Measurements from ENCODE around the gene UBXN6. TPM values are rescaled to one million over a fixed set of nuclear protein-coding genes. Genes with fewer than 3 reads are reported as not detected.

UBXN6 gene
- total RNA-seq, 1 donor from 2014 or later = 47.9 TPM

DNA sequence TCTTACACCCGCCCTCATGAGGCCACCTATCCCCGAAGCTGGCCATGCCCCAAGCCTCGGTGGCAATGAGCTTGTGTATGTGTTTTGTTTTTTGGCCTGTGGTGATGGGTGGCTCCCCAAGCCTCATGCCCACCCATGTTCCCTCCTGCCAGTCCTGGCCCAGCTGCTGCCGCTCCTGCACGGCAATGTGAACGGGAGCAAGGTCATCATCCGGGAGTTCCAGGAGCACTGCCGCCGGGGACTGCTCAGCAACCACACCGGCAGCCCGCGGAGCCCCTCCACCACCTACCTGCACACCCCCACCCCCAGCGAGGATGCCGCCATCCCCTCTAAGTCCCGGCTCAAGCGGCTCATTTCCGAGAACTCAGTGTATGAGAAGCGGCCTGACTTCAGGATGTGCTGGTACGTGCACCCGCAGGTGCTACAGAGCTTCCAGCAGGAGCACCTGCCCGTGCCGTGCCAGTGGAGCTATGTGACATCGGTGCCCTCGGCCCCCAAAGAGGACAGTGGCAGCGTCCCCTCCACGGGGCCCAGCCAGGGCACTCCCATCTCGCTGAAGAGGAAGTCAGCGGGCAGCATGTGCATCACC, 24.6 kb downstream of the UBXN6 start:
- H3K9me3 Mint-ChIP-seq (ENCODE audit: unreplicated experiment) = peaks cover 6% of the 10 kb centered on the region
- H3K4me3 Mint-ChIP-seq (ENCODE audit: unreplicated experiment) = no peak overlapping the region
- no peaks in the 10 kb centered on the region for H3K36me3 Mint-ChIP-seq (ENCODE audit: unreplicated experiment)
- no peak for DNase-seq
- H3K4me1 Mint-ChIP-seq (ENCODE audit: low read depth, unreplicated experiment) = peaks cover 8% of the 10 kb centered on the region
- H3K27me3 Mint-ChIP-seq (ENCODE audit: unreplicated experiment) = peaks cover 6% of the 10 kb centered on the region
- no peak overlapping the region for H3K27ac Mint-ChIP-seq (ENCODE audit: unreplicated experiment)
- TF ChIP-seq, protein P1, sequence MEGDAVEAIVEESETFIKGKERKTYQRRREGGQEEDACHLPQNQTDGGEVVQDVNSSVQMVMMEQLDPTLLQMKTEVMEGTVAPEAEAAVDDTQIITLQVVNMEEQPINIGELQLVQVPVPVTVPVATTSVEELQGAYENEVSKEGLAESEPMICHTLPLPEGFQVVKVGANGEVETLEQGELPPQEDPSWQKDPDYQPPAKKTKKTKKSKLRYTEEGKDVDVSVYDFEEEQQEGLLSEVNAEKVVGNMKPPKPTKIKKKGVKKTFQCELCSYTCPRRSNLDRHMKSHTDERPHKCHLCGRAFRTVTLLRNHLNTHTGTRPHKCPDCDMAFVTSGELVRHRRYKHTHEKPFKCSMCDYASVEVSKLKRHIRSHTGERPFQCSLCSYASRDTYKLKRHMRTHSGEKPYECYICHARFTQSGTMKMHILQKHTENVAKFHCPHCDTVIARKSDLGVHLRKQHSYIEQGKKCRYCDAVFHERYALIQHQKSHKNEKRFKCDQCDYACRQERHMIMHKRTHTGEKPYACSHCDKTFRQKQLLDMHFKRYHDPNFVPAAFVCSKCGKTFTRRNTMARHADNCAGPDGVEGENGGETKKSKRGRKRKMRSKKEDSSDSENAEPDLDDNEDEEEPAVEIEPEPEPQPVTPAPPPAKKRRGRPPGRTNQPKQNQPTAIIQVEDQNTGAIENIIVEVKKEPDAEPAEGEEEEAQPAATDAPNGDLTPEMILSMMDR (IDR thresholded peaks at IDR 0.05; ENCODE audit: partially characterized antibody, unreplicated experiment) = no peak

DNA sequence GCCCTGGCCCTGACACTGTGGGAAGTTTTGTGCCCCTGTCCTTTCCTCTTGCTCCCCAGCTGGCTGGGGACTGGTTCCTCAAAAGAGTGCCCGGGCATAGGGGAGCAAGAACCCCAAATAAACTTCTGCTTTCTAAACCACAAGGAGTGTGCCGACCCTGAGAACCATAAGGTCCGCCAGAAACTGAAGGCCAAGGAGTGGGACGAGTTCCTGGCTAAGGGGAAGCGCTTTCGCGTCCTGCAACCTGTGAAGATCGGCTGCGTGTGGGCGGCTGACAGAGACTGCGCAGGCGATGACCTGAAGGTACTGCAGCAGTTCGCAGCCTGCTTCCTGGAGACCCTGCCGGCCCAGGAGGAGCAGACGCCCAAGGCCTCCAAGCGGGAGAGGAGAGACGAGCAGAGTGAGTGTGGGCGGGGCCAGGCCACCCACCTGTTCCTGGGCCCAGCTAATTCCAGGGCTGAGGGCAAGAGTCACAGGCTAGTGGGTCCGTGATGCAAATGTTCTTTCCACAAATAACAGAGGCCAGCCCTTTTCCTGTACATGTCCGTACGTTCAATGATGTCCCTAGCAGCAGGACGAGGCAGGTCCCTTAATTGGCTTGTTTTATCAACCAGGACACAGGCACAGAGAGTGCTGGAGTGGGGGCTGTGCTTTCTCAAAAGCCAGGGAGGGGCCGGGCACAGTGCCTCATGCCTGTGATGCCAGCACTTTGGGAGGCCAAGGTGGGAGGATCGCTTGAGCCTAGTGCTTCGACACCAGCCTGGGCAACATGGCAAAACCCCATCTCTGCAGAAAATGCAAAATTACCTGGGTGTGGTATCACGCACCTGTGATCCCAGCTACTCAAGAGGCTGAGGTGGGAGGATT, 25.6 kb downstream of the UBXN6 start:
- TF ChIP-seq, protein P1 (IDR thresholded peaks at IDR 0.05; ENCODE audit: partially characterized antibody, unreplicated experiment) = no peak
- Mint-ChIP-seq H3K27me3 (ENCODE audit: unreplicated experiment) (peaks cover 6% of the 10 kb centered on the region), H3K4me3 (ENCODE audit: unreplicated experiment) (no peak overlapping the region), H3K4me1 (ENCODE audit: low read depth, unreplicated experiment) (peaks cover 8% of the 10 kb centered on the region), H3K27ac (ENCODE audit: unreplicated experiment) (no peak overlapping the region), H3K36me3 (ENCODE audit: unreplicated experiment) (no peaks in the 10 kb centered on the region), H3K9me3 (ENCODE audit: unreplicated experiment) (peaks cover 6% of the 10 kb centered on the region)
- no peak for DNase-seq

DNA sequence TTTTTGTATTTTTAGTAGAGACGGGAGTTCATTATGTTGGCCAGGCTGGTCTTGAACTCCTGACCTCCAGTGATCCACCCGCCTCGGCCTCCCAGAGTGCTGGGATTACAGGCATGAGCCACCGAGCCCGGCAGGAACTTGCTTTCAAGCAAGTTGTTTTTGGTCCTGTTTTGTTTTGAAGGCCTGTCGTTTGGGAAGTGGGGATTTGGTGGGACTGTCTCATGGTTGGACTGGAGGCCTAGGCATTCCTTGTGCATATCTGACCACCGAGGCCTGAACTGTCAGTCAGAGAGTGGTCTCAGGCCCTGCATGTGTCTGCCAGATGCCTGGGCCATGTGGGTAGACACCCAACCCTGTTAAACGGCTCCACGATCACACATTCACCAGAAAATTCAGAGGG, 26.3 kb downstream of the UBXN6 start:
- no peak for DNase-seq
- Mint-ChIP-seq H3K4me1 (ENCODE audit: low read depth, unreplicated experiment) (peaks cover 8% of the 10 kb centered on the region), H3K27me3 (ENCODE audit: unreplicated experiment) (peaks cover 6% of the 10 kb centered on the region), H3K27ac (ENCODE audit: unreplicated experiment) (no peak overlapping the region), H3K9me3 (ENCODE audit: unreplicated experiment) (peaks cover 6% of the 10 kb centered on the region), H3K4me3 (ENCODE audit: unreplicated experiment) (no peak overlapping the region), H3K36me3 (ENCODE audit: unreplicated experiment) (no peaks in the 10 kb centered on the region)
- TF ChIP-seq, protein P1 (IDR thresholded peaks at IDR 0.05; ENCODE audit: partially characterized antibody, unreplicated experiment) = no peak

DNA sequence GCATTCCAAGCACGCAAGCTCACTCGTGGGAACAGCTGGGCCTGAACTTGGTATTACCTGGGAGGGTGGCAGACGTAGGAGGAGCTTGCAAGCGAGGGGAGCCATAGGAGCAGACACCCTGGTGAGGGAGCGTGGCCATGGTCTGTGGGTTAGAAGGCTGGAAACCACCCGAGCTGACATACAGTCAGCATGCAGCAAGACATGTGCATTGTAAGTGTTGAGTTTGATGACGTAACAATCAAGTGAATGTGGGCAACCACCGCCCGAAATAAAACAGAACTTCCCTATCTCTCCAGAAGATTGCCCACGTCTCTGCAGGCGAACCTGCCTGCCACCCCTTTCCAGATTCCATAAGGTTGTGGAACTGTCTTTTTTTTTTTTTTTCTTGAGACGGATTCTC, 26.8 kb downstream of the UBXN6 start:
- TF ChIP-seq, protein P1 (IDR thresholded peaks at IDR 0.05; ENCODE audit: partially characterized antibody, unreplicated experiment) = no peak
- Mint-ChIP-seq H3K4me1 (ENCODE audit: low read depth, unreplicated experiment) (peaks cover 8% of the 10 kb centered on the region), H3K9me3 (ENCODE audit: unreplicated experiment) (peaks cover 7% of the 10 kb centered on the region), H3K4me3 (ENCODE audit: unreplicated experiment) (no peak overlapping the region), H3K27ac (ENCODE audit: unreplicated experiment) (no peak overlapping the region), H3K27me3 (ENCODE audit: unreplicated experiment) (peaks cover 7% of the 10 kb centered on the region), H3K36me3 (ENCODE audit: unreplicated experiment) (no peaks in the 10 kb centered on the region)
- DNase-seq = no peak

DNA sequence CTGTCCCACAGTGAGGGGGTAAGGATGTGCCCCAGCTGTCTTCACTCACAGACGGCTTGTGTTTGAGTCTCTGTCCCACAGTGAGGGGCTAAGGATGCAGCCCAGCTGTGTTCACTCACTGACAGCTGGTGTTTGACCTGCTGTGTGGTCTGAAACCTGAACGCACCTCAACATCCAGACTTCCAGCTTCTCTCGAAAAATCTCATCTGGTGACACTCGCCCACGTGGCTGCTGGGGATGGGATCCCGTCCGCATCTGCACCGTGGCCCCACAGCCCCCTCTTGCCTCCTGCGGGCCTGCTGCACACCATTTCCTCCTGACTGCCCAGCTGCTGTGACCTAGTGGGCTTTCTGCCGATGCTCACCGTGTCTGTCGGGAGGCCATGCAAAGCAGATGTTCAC, 27.8 kb downstream of the UBXN6 start:
- peak overlapping the region; percentile 76 for H3K27ac Mint-ChIP-seq (ENCODE audit: unreplicated experiment)

More for the DNA sequence above, 27.8 kb downstream of the UBXN6 start:
- Mint-ChIP-seq H3K27me3 (ENCODE audit: unreplicated experiment) (peaks cover 7% of the 10 kb centered on the region), H3K4me3 (ENCODE audit: unreplicated experiment) (no peak overlapping the region), H3K4me1 (ENCODE audit: low read depth, unreplicated experiment) (peaks cover 8% of the 10 kb centered on the region), H3K36me3 (ENCODE audit: unreplicated experiment) (no peaks in the 10 kb centered on the region), H3K9me3 (ENCODE audit: unreplicated experiment) (peaks cover 10% of the 10 kb centered on the region)
- TF ChIP-seq, protein P1 (IDR thresholded peaks at IDR 0.05; ENCODE audit: partially characterized antibody, unreplicated experiment) = no peak
- no peak for DNase-seq

Measured in glutamatergic neuron (in vitro differentiated cells).